H4 (cell line): ENCODE data around the gene LMAN1L. TPM values are rescaled to one million over a fixed set of nuclear protein-coding genes. Genes with fewer than 3 reads are reported as not detected.
A peak's percentile ranks its signal among the peaks of the same experiment; 100 is the strongest.

Source experiments
- DNase-seq: peaks from one replicate; pipeline ENCODE4 v3.0.0-alpha.2; 2015; ENCODE audit warnings: low spot score
- total RNA-seq: library from RNA; depleted of rRNA; stranded (reverse); fragments of >200 nt; shearing (Covaris generic); gene quantifications from 2 replicates; pipeline ENCODE4 v1.2.3, GENCODE V29; 2014; rRNA removed

LMAN1L gene
- total RNA-seq, 1 experiment from 2014 or later: 0.10 TPM

- no peak for DNase-seq
Observed at GRCh38 chr15:74857082-74857655, 44.5 kb downstream of the LMAN1L start.

GRCh38 chr15:74857671-74858368, 45.2 kb downstream of the LMAN1L start:
- DNase-seq: no peak

- no peak for DNase-seq
Observed at GRCh38 chr15:74858369-74858740, 45.7 kb downstream of the LMAN1L start.

GRCh38 chr15:74863239-74864056, 50.8 kb downstream of the LMAN1L start:
- no peak for DNase-seq

- no peak for DNase-seq
Observed at GRCh38 chr15:74864296-74864695, 51.7 kb downstream of the LMAN1L start.

GRCh38 chr15:74865316-74865715, 52.7 kb downstream of the LMAN1L start:
- DNase-seq: no peak

- no peak for DNase-seq
Observed at GRCh38 chr15:74866090-74866489, 53.5 kb downstream of the LMAN1L start.

GRCh38 chr15:74867466-74868038, 54.9 kb downstream of the LMAN1L start:
- no peak for DNase-seq

GRCh38 chr15:74868059-74868458, 55.4 kb downstream of the LMAN1L start:
- DNase-seq: no peak

- DNase-seq: no peak
Observed at GRCh38 chr15:74869372-74869725, 56.7 kb downstream of the LMAN1L start.

GRCh38 chr15:74869726-74870407, 57.2 kb downstream of the LMAN1L start:
- no peak for DNase-seq

- DNase-seq: no peak
Observed at GRCh38 chr15:74870436-74871215, 58.0 kb downstream of the LMAN1L start.

- DNase-seq: no peak
Observed at GRCh38 chr15:74872702-74873035, 60.0 kb downstream of the LMAN1L start.

GRCh38 chr15:74873036-74873755, 60.6 kb downstream of the LMAN1L start, which contains the start of gene SCAMP2:
Gene SCAMP2, minus strand, starts transcription at chr15:74873365. Its CDS starts 110 bp downstream, at chr15:74873255.
- peak; percentile 94 for DNase-seq

- DNase-seq: no peak
Observed at GRCh38 chr15:74873756-74874424, 61.3 kb downstream of the LMAN1L start.

Other genes with a start within 250 kb of the LMAN1L start
- 46.1 and 54.9 TPM in 2 replicates for gene CLK3, start 197.0 kb upstream of the LMAN1L start, total RNA-seq
- gene EDC3, start 116.8 kb upstream of the LMAN1L start, total RNA-seq: 6.1 and 6.2 TPM in 2 replicates
- 0.33 and 2.3 TPM in 2 replicates for gene CYP1A1, start 87.3 kb upstream of the LMAN1L start, total RNA-seq
- gene CYP1A2, start 64.0 kb upstream of the LMAN1L start, total RNA-seq: not detected in 2 replicates
- 21.7 and 22.7 TPM in 2 replicates for gene CSK, start 30.8 kb upstream of the LMAN1L start, total RNA-seq
- not detected in 2 replicates for gene CPLX3, start 13.8 kb downstream of the LMAN1L start, total RNA-seq
- gene ULK3, start 30.3 kb downstream of the LMAN1L start, total RNA-seq: 18.2 and 19.7 TPM in 2 replicates
- 14.3 and 21.3 TPM in 2 replicates for gene SCAMP2, start 60.5 kb downstream of the LMAN1L start, total RNA-seq
- 91.1 and 101 TPM in 2 replicates for gene MPI, start 77.2 kb downstream of the LMAN1L start, total RNA-seq
- gene FAM219B, start 94.0 kb downstream of the LMAN1L start, total RNA-seq: 28.4 and 46.5 TPM in 2 replicates
- gene COX5A, start 125.2 kb downstream of the LMAN1L start, total RNA-seq: 160 and 163 TPM in 2 replicates
- 0.12 TPM in 1 of 2 replicates, not detected in the other for gene RPP25, start 143.9 kb downstream of the LMAN1L start, total RNA-seq
- gene SCAMP5, start 182.7 kb downstream of the LMAN1L start, total RNA-seq: 1.9 and 3.6 TPM in 2 replicates
- gene PPCDC, start 210.8 kb downstream of the LMAN1L start, total RNA-seq: 5.4 and 11.6 TPM in 2 replicates